Activated effector memory CD4-positive, alpha-beta T cell treated with anti-CD3 and anti-CD28 coated beads, Interleukin-2, amount 50 U/mL, for 16 hours (primary cell): ENCODE measurements around the gene GALNT12.

Experiments
- DNase-seq: peaks from one replicate; pipeline ENCODE4 v3.0.0-alpha.2; 2020

Gene GALNT12

GRCh38 chr9:98864281-98865174 is 57.1 kb downstream of the GALNT12 start:
- DNase-seq = no peak

GRCh38 chr9:98865284-98865875 is 57.9 kb downstream of the GALNT12 start:
- DNase-seq = no peak

GRCh38 chr9:98866435-98867102 is 59.1 kb downstream of the GALNT12 start:
- no peak for DNase-seq

- DNase-seq = no peak
These were observed 59.6 kb downstream of the GALNT12 start for GRCh38 chr9:98867103-98867428.

GRCh38 chr9:98867429-98868168 is 60.1 kb downstream of the GALNT12 start:
- DNase-seq = no peak

GRCh38 chr9:98869078-98869745 is 61.7 kb downstream of the GALNT12 start:
- no peak for DNase-seq

GRCh38 chr9:98869866-98870265 is 62.4 kb downstream of the GALNT12 start:
- DNase-seq = no peak

- DNase-seq = no peak
These were observed 63.5 kb downstream of the GALNT12 start for GRCh38 chr9:98870782-98871557.

GRCh38 chr9:98871558-98872065 is 64.1 kb downstream of the GALNT12 start:
- no peak for DNase-seq

GRCh38 chr9:98873526-98873925 is 66.1 kb downstream of the GALNT12 start:
- no peak for DNase-seq

GRCh38 chr9:98873951-98874371 is 66.5 kb downstream of the GALNT12 start:
- DNase-seq = no peak

- DNase-seq = no peak
These were observed 67.3 kb downstream of the GALNT12 start for GRCh38 chr9:98874721-98875255.

GRCh38 chr9:98875536-98875935 is 68.1 kb downstream of the GALNT12 start:
- no peak for DNase-seq

- DNase-seq = no peak
These were observed 69.8 kb downstream of the GALNT12 start for GRCh38 chr9:98877311-98877710.

GRCh38 chr9:98879094-98879962 is 71.9 kb downstream of the GALNT12 start:
- no peak for DNase-seq

GRCh38 chr9:98879963-98880310 is 72.5 kb downstream of the GALNT12 start:
- no peak for DNase-seq

- DNase-seq = no peak
These were observed 73.0 kb downstream of the GALNT12 start for GRCh38 chr9:98880311-98881015.

GRCh38 chr9:98881356-98881755 is 73.9 kb downstream of the GALNT12 start:
- DNase-seq = no peak

GRCh38 chr9:98881836-98882568 is 74.5 kb downstream of the GALNT12 start:
- no peak for DNase-seq
